Measurements from ENCODE around the gene GABARAPL1. TPM values are rescaled to one million over a fixed set of nuclear protein-coding genes. Genes with fewer than 3 reads are reported as not detected.

Gene GABARAPL1
- total and polyA plus RNA-seq, 2 of the 13 experiments (the other 11 are each of a cell fraction or from before 2014, with no cell fraction given): 7.9 to 26.1 TPM

- TF ChIP-seq HMGXB4 (CRISPR knock-in tag; IDR thresholded peaks at IDR 0.05; ENCODE audit: borderline replicate concordance in 1 of 2, low read depth in 1 of 2) (no peak), FIP1L1 (IDR thresholded peaks at IDR 0.05; ENCODE audit: borderline replicate concordance, insufficient read depth, low read depth, low read length) (no peak), ZFP1 (CRISPR knock-in tag; IDR thresholded peaks at IDR 0.05) (no peak), SRSF1 (optimal IDR thresholded peaks at IDR 0.05; ENCODE audit: low read depth, low read length) (no peak), HOXA5 (CRISPR knock-in tag; IDR thresholded peaks at IDR 0.05) (no peak), ZMAT3 (CRISPR knock-in tag; conservative IDR thresholded peaks at IDR 0.05) (0 out of 2 replicates have a peak, but pooled peaks have one; percentile 49), ETV6 (CRISPR knock-in tag; conservative IDR thresholded peaks at IDR 0.05) (no peak), ZNF546 (CRISPR knock-in tag; conservative IDR thresholded peaks at IDR 0.05) (no peak), KLF16 (CRISPR knock-in tag; IDR thresholded peaks at IDR 0.05) (0 out of 4 replicates have a peak, but pooled peaks of 1 of the 2 experiments have one; percentile 28), NFYC (CRISPR knock-in tag; IDR thresholded peaks at IDR 0.05) (0 out of 2 replicates have a peak, but pooled peaks have one; percentile 14), IKZF1 (IDR thresholded peaks at IDR 0.05) (no peak)
Observed at GRCh38 chr12:10213168-10214135, 775 bp downstream of the GABARAPL1 start (continued).
